Measurements from ENCODE around the gene TPSD1.
"Not testable (repeated sequence)": the region's sequence is repeated elsewhere in the genome, so short reads cannot be mapped to it uniquely, and the experiment has no call there.

TPSD1 gene

DNA sequence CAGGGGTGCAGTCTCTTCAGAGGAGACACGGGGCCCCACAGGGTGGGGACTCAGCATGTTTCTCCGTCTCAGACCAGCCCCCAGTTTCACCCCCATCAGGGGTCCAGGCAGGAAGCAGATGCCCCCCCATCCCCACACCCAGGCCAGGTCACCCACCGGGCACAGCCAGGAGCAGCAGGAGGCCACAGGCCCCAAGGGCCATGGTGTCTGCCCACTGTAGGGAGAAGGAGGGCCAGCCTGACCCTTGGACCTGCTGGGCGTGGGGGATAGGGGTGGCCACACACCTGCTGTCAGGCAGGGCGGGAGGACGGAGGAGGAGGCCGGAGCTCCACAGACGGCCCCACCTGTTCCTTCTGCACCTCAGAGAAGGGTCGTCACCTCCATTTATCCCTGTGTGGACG is 30.8 kb upstream of the TPSD1 start, which contains the start of gene TPSG1:
Gene TPSG1 (minus strand): TSS at position 218 of the 401 bp plus-strand sequence. CDS start 16 bp downstream, at position 202.
- DNase-seq = no peak
- no peaks in the 10 kb centered on the region for H3K9me3 ChIP-seq (ENCODE audit: insufficient read depth, low read length, severe bottlenecking)
- H4K20me1 ChIP-seq (ENCODE audit: insufficient read depth, low read length) = peaks cover 9% of the 10 kb centered on the region; the same call in 1 of the 2 replicates
- no peak for ATAC-seq (ENCODE audit: insufficient read depth, low read depth)
- H3K4me1 ChIP-seq (ENCODE audit: insufficient read depth, low read length) = no peaks in the 10 kb centered on the region
- H2AFZ ChIP-seq (ENCODE audit: low read depth, low read length) = no peak within 1 kb of the TSS
- no peak within 1 kb of the TSS for H3K4me3 ChIP-seq (ENCODE audit: low read depth in 1 of 2, low read length in 2 of 2)
- H3K27ac ChIP-seq (ENCODE audit: low read length) = no peak within 1 kb of the TSS
- H3K79me2 ChIP-seq (ENCODE audit: insufficient read depth, low read length) = no peaks in the 10 kb centered on the region
- H3K9ac ChIP-seq (ENCODE audit: low read depth, low read length) = no peak within 1 kb of the TSS
- no peaks in the 10 kb centered on the region for H3K27me3 ChIP-seq (ENCODE audit: insufficient read depth, low read length, poor library complexity)
- H3K36me3 ChIP-seq (ENCODE audit: insufficient read depth, low read length) = no peaks in the 10 kb centered on the region
- TF ChIP-seq, protein P1, sequence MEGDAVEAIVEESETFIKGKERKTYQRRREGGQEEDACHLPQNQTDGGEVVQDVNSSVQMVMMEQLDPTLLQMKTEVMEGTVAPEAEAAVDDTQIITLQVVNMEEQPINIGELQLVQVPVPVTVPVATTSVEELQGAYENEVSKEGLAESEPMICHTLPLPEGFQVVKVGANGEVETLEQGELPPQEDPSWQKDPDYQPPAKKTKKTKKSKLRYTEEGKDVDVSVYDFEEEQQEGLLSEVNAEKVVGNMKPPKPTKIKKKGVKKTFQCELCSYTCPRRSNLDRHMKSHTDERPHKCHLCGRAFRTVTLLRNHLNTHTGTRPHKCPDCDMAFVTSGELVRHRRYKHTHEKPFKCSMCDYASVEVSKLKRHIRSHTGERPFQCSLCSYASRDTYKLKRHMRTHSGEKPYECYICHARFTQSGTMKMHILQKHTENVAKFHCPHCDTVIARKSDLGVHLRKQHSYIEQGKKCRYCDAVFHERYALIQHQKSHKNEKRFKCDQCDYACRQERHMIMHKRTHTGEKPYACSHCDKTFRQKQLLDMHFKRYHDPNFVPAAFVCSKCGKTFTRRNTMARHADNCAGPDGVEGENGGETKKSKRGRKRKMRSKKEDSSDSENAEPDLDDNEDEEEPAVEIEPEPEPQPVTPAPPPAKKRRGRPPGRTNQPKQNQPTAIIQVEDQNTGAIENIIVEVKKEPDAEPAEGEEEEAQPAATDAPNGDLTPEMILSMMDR (IDR thresholded peaks at IDR 0.05; ENCODE audit: borderline replicate concordance, extremely low read depth, low read length, poor library complexity, severe bottlenecking) = no peak
- no peak for TF ChIP-seq EZH2 (IDR thresholded peaks at IDR 0.05; ENCODE audit: borderline replicate concordance, low read depth, low read length, severe bottlenecking)
- no peak within 1 kb of the TSS for H3K4me2 ChIP-seq (ENCODE audit: insufficient read depth, low read length)

DNA sequence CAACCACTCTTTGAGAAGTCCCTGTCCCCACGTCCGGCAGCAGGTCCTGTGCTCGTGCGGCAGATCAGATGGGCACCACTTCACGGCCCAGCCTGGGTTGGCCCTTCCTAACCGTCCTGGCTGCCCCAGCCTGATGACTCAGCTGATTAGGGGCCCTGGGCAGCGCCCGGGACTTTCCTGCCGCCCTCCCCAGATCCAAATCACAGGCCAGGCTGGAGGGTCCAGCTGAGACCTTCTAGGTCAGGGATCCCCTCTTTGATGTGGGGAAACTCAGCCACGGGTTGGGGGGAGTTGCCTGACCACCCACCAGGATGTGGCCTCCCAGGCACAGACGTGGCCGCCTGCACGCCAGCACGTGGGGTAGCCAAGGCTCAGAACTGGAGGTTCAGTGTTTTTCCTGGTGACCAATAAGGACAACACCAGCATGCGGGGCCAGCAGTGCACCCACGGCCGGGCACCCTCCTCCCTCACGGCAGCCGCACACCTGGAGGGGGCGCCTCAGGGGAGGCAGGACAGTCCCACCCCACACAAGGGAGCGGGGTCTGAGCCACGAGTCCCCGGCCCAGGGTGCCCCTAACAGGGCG is 30.0 kb upstream of the TPSD1 start:
- not testable (repeated sequence) for H3K4me2 ChIP-seq (ENCODE audit: insufficient read depth, low read length); H3K27me3 ChIP-seq (ENCODE audit: insufficient read depth, low read length, poor library complexity); H4K20me1 ChIP-seq (ENCODE audit: insufficient read depth, low read length); H3K79me2 ChIP-seq (ENCODE audit: insufficient read depth, low read length); H3K9me3 ChIP-seq (ENCODE audit: insufficient read depth, low read length, severe bottlenecking); H3K36me3 ChIP-seq (ENCODE audit: insufficient read depth, low read length); ATAC-seq (ENCODE audit: insufficient read depth, low read depth); DNase-seq; H3K4me1 ChIP-seq (ENCODE audit: insufficient read depth, low read length); H3K4me3 ChIP-seq (ENCODE audit: low read depth in 1 of 2, low read length in 2 of 2); H3K9ac ChIP-seq (ENCODE audit: low read depth, low read length); H3K27ac ChIP-seq (ENCODE audit: low read length); H2AFZ ChIP-seq (ENCODE audit: low read depth, low read length)

DNA sequence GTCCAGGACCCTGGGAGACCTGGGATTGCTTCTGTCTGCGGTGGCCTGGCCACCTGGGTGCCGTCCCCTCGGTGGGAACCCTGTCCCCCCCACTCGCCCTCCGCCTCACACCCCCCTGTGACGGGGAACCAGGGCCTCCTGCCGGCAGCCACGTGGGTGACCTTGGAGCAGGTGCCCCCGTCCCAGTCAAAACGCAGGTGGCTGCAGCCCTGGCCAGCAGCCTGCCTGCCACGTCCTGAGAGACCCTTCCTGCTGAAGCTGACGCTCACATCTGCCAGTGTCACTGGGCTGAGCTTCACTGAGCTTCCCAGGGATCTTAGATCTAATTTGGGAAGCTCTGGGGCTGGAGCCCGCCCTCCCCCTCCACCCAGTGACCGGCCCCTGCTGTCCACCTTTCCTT is 29.2 kb upstream of the TPSD1 start:
- not testable (repeated sequence) for H3K36me3 ChIP-seq (ENCODE audit: insufficient read depth, low read length); H3K9me3 ChIP-seq (ENCODE audit: insufficient read depth, low read length, severe bottlenecking); H3K4me1 ChIP-seq (ENCODE audit: insufficient read depth, low read length); H3K9ac ChIP-seq (ENCODE audit: low read depth, low read length); H3K27me3 ChIP-seq (ENCODE audit: insufficient read depth, low read length, poor library complexity); ATAC-seq (ENCODE audit: insufficient read depth, low read depth); H2AFZ ChIP-seq (ENCODE audit: low read depth, low read length); DNase-seq; H3K4me2 ChIP-seq (ENCODE audit: insufficient read depth, low read length); H3K27ac ChIP-seq (ENCODE audit: low read length); H4K20me1 ChIP-seq (ENCODE audit: insufficient read depth, low read length); H3K4me3 ChIP-seq (ENCODE audit: low read depth in 1 of 2, low read length in 2 of 2); H3K79me2 ChIP-seq (ENCODE audit: insufficient read depth, low read length)

DNA sequence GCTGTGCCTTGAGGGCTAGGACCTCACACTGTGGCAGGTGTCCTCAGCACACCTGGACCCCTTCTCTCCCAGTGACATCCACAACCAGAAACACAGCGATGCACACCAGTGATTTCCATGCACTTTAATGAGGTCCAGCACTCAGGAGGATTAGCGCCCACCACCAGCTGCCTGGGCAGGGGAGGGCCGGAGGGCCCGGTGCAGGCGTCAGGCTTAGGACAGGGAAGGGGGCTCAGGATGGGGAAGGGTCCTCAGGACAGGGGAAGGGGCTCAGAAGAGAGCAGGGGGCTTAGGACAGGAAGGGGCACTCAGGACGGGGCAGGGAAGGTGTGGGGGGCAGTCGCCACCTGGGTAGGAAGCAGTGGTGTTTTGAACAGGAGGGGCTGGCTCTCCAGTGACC is 27.6 kb upstream of the TPSD1 start:
- not testable (repeated sequence) for H2AFZ ChIP-seq (ENCODE audit: low read depth, low read length); H3K9me3 ChIP-seq (ENCODE audit: insufficient read depth, low read length, severe bottlenecking); H3K4me2 ChIP-seq (ENCODE audit: insufficient read depth, low read length); H3K27me3 ChIP-seq (ENCODE audit: insufficient read depth, low read length, poor library complexity); H3K9ac ChIP-seq (ENCODE audit: low read depth, low read length); ATAC-seq (ENCODE audit: insufficient read depth, low read depth); DNase-seq; H4K20me1 ChIP-seq (ENCODE audit: insufficient read depth, low read length); H3K36me3 ChIP-seq (ENCODE audit: insufficient read depth, low read length); H3K4me3 ChIP-seq (ENCODE audit: low read depth in 1 of 2, low read length in 2 of 2); H3K27ac ChIP-seq (ENCODE audit: low read length); H3K79me2 ChIP-seq (ENCODE audit: insufficient read depth, low read length); H3K4me1 ChIP-seq (ENCODE audit: insufficient read depth, low read length)

DNA sequence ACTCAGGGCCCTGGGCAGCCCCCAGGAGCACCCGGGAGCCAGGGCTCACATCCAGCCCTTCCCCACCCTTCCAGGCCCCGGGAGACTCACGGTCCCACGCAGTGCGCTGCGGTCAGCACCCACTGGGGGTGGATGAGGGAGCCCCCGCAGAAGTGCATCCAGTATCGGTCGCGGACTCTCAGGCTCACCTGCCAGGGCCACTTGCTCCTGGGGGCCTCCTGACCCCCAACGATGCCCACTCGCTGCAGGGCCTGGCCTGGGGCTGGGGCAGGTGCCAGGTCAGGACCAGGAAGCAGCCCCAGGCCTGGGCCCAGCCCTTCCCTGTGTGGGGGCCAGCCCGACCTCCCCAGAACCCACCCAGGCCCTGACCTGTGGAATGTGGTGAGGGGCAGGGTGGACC is 26.4 kb upstream of the TPSD1 start:
- not testable (repeated sequence) for H3K4me2 ChIP-seq (ENCODE audit: insufficient read depth, low read length); DNase-seq; H4K20me1 ChIP-seq (ENCODE audit: insufficient read depth, low read length); H3K9me3 ChIP-seq (ENCODE audit: insufficient read depth, low read length, severe bottlenecking); H3K4me3 ChIP-seq (ENCODE audit: low read depth in 1 of 2, low read length in 2 of 2); H3K27me3 ChIP-seq (ENCODE audit: insufficient read depth, low read length, poor library complexity); H3K9ac ChIP-seq (ENCODE audit: low read depth, low read length); H3K27ac ChIP-seq (ENCODE audit: low read length); H3K36me3 ChIP-seq (ENCODE audit: insufficient read depth, low read length); H3K79me2 ChIP-seq (ENCODE audit: insufficient read depth, low read length); ATAC-seq (ENCODE audit: insufficient read depth, low read depth); H3K4me1 ChIP-seq (ENCODE audit: insufficient read depth, low read length); H2AFZ ChIP-seq (ENCODE audit: low read depth, low read length)

DNA sequence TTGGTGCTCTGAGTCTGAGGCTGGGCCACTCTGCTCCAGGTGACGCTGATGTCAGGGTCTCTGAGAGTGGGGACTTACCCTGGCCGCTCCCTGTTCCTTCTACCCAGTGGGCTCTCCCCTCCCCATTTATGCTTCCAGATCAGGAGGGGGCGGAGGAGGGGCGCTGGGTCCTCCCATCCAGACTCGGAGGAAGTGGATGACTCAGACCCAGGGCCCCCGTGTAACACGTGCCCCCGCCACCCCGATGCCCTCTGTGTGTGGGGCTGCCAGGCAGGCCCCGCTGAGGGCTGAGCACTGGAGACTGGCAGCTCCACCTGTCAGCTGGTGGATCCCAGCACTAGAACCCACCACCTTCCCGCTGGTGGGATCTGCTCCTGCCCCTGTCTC is 25.8 kb upstream of the TPSD1 start, which contains the start of gene TPSB2:
Gene TPSB2 (minus strand): TSS at position 101 of the 387 bp plus-strand sequence. CDS start 233 bp downstream, outside the sequence.
- not testable (repeated sequence) for H3K4me1 ChIP-seq (ENCODE audit: insufficient read depth, low read length); ATAC-seq (ENCODE audit: insufficient read depth, low read depth); H4K20me1 ChIP-seq (ENCODE audit: insufficient read depth, low read length); H3K4me3 ChIP-seq (ENCODE audit: low read depth in 1 of 2, low read length in 2 of 2); H3K4me2 ChIP-seq (ENCODE audit: insufficient read depth, low read length); H3K27ac ChIP-seq (ENCODE audit: low read length); H3K9me3 ChIP-seq (ENCODE audit: insufficient read depth, low read length, severe bottlenecking); H3K79me2 ChIP-seq (ENCODE audit: insufficient read depth, low read length); H3K9ac ChIP-seq (ENCODE audit: low read depth, low read length); DNase-seq; H3K36me3 ChIP-seq (ENCODE audit: insufficient read depth, low read length); H3K27me3 ChIP-seq (ENCODE audit: insufficient read depth, low read length, poor library complexity); H2AFZ ChIP-seq (ENCODE audit: low read depth, low read length)

DNA sequence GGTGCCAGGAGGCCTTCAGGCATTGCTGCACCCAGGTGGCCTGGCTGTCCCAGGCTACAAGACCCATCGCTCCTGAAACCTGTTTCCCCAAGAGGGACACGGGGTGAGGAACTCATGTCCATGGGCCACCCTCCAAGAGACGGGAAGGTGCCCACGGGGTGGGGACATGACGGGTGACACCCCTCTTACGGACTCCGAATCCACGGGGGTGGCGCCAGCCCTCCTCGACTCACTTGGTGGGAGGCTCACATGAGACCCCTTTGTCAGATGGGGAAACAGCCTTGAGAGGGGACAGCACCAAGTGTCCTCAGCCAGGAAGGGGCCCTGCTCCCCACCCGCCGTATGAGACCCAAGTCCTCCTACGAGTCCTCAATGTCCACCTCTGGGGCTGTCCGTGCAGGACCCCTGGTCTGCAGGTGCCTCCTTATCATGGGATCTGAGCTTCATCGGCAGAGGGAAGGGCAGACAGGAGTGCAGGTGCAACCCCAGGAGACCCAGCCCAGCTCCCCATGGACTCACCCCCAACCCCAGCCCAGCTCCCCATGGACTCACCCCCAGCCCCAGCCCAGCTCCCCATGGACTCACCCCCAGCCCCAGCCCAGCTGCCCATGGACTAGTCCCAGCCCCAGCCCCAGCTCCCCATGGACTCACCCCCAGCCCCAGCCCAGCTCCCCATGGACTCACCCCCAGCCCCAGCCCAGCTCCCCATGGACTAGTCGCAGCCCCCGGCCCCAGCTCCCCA is 25.2 kb upstream of the TPSD1 start:
- H3K79me2 ChIP-seq (ENCODE audit: insufficient read depth, low read length) = not testable (repeated sequence)

More for the DNA sequence above, 25.2 kb upstream of the TPSD1 start:
- DNase-seq; H3K4me1 ChIP-seq (ENCODE audit: insufficient read depth, low read length); H3K27ac ChIP-seq (ENCODE audit: low read length); H3K4me2 ChIP-seq (ENCODE audit: insufficient read depth, low read length); H4K20me1 ChIP-seq (ENCODE audit: insufficient read depth, low read length); H3K9ac ChIP-seq (ENCODE audit: low read depth, low read length); H3K4me3 ChIP-seq (ENCODE audit: low read depth in 1 of 2, low read length in 2 of 2); H3K36me3 ChIP-seq (ENCODE audit: insufficient read depth, low read length); H3K9me3 ChIP-seq (ENCODE audit: insufficient read depth, low read length, severe bottlenecking); ATAC-seq (ENCODE audit: insufficient read depth, low read depth); H2AFZ ChIP-seq (ENCODE audit: low read depth, low read length); H3K27me3 ChIP-seq (ENCODE audit: insufficient read depth, low read length, poor library complexity): not testable (repeated sequence)
